ENCODE results near the gene UGT8.

DNA sequence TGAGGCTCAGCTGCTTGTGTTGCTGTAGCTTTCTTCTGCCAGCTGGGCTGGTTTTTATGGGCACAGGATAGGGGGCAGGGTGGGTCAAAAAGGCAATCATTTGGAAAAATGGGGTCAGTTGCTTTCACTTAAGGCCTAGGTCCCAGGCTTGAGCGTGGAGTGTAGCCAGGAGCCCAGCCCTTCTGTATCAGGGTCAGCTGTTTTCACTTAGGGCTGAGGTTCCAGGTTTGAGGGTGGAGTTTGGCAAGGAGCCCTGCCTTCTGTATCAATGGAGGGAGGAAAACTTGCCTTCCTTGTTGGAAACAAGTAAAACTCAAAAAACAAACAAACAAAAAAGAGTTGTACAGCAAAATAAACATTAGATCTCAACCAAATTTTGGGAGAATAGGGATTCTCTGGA lies 37.0 kb upstream of the UGT8 start:
- TF ChIP-seq CTCF (conservative IDR thresholded peaks at IDR 0.05) (no peak), EZH2 (IDR thresholded peaks at IDR 0.05; ENCODE audit: low read depth) (no peak)
